NCI-H2196 treated with DMSO at 0.1 percent for 48 hours (cell line): ENCODE measurements around the gene FGF19.
A peak's percentile ranks its signal among the peaks of the same experiment; 100 is the strongest.

Experiments used
- DNase-seq: peaks from one replicate; lab custom pipeline; 2025; ENCODE audit not compliant: unreplicated experiment; lab: John Stamatoyannopoulos, UW

Gene FGF19

DNA sequence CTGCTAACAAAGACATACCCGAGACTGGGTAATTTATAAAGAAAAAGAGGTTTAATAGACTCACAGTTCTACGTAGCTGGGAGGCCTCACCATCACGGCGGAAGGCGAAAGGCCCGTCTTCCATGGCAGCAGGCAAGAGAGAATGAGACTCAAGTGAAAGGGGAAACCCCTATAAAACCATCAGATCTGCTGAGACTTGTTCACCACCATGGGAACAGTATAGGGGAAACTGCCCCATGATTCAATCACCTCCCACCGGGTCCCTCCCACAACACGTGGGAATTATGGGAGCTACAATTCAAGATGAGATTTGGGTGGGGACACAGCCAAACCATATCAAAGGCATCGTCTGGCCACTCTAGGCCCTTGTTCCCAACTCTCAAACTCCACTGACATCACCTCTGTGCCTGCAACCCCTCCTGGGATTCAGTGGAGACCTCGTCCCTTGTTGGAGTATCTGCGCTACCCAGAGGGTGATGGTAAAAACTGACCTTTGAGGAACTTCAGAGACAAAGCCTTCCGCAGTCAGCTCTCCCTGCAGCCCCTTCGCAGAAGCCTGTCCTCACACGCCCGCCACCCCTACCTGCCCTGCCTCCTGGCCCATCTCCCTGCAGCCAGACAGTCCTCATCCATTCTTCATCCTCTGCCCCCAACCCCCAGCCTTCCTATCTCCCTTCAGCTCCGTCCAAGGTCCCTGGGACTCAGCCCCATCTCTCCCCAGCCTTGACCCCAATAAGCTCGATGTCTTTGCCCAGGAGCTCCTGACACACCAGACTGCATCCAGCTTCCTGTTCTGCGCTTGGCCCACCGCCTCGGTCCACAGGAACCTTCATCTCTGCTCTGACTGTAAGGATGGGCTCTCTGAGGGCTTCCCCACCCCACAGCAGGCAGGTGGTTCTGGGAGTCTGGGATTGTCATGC lies 47.0 kb downstream of the FGF19 start:
- no peak for DNase-seq

DNA sequence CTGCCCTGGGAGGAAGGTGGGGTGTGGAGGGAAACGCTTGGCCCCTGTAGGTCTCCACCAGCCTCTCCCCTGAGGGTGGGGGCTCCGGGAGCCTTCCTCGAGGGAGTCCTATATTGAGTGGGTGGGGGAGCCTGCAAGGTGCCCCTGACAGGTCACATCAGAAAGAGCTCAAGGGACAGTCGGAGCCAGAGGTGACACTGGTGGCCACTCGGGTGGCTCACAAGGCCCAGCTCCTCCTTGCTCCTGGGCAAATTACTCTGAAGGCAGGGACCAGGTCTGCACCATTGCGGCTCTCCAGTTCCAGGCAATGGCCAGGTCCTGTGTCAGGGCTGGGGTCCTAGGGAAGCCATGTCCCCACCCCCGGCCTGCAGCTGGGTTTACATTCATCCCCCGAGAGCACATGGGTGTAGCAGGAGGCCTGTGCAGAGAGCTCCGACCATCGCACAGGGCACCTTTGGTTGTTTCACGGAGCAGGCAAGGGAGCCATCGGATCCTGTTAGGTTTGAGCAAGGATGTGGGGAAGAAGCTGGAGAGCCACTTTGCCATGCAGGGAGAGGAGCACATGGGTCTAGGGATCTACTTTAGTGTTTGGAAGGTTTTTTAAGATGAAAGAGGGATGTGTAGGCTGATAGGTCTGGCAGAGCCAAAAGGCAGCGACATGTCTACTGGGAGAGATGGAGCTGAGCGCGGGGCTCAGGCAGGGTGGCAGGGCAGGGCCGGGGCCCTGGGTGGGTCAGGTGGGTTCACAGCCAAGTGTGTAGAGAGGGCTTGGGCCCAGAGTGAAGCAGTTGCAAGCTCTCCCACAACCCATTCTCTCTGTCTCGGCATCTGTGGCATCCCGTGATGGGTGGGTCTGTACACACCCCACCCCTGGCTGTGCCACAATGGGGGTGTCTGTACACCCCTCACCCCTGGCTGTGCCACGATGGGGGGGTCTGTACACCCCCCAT lies 48.1 kb downstream of the FGF19 start:
- no peak for DNase-seq

DNA sequence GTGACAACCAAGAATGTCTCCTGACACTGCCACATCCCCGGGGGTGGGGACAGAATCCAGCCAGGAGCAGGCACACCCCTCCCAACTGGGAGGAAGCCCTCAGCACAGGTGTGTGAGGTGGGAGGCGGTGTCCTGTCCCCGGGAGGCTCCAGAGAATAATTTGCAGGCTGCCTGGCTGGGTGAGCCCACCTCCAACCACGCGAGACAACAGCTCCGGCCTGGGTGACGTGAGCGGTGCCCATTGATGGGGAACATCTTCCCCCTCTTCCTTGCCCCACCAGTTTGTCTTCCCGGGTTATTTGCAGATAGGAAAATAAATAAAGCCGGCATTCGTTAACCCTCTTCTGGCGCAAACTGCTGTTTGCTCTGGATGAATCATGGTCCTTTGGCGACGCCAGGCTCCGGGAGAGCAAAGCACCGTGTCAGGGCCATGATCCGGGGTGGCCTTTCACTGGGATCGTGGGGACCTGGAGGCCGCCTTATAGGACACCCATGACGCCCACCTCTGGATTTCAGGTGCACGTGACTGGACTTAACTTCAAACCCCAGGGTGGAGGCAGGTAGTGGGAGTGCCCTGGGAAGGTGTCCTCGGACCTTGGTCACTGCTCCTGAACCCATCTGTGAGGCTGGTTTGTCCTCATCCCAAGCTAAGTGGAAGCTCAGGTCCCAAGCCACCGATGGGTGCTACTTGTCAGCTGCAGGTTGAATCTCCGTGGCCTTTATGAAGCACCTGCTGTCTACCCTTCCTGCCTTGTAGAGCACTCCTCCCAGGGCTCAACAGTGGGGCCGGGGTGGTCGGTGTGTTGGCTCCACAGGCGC lies 49.0 kb downstream of the FGF19 start:
- peak; percentile 15 for DNase-seq

DNA sequence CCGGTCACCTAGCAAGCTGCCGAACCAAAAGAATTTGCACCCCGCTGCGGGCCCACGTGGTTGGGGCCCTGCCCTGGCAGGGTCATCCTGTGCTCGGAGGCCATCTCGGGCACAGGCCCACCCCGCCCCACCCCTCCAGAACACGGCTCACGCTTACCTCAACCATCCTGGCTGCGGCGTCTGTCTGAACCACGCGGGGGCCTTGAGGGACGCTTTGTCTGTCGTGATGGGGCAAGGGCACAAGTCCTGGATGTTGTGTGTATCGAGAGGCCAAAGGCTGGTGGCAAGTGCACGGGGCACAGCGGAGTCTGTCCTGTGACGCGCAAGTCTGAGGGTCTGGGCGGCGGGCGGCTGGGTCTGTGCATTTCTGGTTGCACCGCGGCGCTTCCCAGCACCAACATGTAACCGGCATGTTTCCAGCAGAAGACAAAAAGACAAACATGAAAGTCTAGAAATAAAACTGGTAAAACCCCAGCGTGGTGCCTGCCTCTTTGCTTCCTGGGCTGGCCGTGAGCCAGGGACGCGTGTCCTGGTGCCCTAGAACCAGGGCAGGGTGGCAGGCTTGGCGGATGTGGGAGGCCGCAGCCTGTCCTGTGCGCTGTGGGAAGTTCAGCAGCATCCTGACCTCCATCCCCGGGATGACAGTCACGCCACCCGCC lies 49.7 kb downstream of the FGF19 start:
- no peak for DNase-seq

DNA sequence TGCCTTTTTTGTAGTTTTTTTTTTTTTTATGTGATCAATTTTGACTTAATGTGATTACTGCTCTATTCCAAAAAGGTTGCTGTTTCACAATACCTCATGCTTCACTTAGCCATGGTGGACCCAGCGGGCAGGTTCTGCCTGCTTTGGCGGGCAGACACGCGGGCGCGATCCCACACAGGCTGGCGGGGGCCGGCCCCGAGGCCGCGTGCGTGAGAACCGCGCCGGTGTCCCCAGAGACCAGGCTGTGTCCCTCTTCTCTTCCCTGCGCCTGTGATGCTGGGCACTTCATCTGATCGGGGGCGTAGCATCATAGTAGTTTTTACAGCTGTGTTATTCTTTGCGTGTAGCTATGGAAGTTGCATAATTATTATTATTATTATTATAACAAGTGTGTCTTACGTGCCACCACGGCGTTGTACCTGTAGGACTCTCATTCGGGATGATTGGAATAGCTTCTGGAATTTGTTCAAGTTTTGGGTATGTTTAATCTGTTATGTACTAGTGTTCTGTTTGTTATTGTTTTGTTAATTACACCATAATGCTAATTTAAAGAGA lies 50.3 kb downstream of the FGF19 start:
- DNase-seq = no peak

DNA sequence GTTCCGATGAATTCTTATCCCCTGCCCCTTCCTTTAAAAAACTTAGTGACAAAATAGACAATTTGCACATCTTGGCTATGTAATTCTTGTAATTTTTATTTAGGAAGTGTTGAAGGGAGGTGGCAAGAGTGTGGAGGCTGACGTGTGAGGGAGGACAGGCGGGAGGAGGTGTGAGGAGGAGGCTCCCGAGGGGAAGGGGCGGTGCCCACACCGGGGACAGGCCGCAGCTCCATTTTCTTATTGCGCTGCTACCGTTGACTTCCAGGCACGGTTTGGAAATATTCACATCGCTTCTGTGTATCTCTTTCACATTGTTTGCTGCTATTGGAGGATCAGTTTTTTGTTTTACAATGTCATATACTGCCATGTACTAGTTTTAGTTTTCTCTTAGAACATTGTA lies 50.8 kb downstream of the FGF19 start:
- no peak for DNase-seq

DNA sequence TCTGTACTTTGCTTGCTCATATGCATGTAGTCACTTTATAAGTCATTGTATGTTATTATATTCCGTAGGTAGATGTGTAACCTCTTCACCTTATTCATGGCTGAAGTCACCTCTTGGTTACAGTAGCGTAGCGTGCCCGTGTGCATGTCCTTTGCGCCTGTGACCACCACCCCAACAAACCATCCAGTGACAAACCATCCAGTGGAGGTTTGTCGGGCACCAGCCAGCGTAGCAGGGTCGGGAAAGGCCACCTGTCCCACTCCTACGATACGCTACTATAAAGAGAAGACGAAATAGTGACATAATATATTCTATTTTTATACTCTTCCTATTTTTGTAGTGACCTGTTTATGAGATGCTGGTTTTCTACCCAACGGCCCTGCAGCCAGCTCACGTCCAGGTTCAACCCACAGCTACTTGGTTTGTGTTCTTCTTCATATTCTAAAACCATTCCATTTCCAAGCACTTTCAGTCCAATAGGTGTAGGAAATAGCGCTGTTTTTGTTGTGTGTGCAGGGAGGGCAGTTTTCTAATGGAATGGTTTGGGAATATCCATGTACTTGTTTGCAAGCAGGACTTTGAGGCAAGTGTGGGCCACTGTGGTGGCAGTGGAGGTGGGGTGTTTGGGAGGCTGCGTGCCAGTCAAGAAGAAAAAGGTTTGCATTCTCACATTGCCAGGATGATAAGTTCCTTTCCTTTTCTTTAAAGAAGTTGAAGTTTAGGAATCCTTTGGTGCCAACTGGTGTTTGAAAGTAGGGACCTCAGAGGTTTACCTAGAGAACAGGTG lies 51.8 kb downstream of the FGF19 start:
- DNase-seq = no peak

DNA sequence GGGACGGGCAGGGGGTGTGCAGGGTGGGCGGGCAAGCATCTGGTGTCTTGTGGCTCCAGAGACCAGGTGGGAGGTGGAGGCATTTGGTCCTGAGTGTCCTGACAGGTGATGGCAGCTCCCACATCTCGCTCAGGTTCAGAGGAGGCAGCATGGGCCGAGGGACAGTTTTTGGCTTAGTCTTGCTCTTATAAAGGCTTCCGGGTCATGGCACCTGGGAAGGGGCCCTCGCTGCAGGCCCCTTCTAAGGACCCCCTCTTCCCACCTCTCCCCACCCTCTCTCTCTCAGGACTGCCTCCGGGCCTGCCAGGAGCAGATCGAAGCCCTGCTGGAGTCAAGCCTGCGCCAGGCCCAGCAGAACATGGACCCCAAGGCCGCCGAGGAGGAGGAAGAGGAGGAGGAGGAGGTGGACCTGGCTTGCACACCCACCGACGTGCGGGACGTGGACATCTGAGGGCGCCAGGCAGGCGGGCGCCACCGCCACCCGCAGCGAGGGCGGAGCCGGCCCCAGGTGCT lies 52.9 kb downstream of the FGF19 start:
- no peak for DNase-seq

DNA sequence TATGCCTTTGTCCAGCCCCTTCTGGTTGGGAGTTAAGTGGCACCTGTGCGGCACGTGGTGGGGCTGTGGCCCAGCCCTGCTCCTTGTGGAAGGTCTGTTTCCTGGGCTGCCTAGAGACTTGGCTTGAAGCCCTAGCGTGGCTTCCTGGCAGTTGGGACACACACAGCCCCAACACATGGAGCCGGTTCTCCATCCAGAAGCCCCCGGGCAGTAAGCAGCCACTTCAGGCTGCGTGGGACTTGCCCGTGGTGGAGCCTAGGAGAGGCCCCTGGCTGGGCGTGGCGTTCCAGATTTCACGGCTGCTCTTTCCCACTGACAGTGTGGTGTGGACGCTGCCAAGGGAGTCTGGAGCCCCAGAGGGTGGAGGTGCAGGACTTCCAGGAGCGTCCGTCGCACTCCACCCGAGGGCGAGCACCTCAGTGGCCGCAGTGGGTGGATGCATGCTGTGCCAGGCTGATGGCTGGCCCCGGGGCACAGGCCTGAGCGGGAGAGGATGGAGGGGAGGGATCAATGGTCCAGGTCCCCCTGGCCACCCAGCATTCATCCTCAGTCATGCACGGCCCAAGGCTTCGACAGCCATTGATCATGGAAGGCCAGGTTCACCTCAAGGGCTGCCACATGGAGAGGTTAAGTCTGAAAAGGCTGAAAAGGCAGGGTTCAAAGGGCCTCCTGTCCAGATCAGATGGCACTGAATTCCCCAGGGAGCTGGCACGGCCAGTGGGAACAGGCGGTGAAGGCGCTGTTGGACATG lies 53.6 kb downstream of the FGF19 start:
- no peak for DNase-seq

DNA sequence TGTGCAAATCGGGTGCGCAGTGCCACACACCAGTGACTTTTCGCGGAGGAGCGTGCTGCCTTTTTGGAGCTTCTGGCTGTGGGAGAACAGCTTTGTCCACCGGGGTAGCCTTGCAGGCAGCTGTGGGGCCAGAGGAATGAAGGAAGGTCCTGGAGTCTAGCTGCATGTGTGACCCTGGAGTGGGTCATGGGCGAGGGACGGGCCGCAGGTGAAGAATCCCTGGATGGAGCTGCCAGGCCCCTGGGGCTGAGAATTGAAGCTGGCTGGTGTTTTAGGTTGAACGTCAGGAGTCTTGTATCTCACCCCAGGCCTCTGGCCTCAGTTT lies 54.3 kb downstream of the FGF19 start:
- no peak for DNase-seq

DNA sequence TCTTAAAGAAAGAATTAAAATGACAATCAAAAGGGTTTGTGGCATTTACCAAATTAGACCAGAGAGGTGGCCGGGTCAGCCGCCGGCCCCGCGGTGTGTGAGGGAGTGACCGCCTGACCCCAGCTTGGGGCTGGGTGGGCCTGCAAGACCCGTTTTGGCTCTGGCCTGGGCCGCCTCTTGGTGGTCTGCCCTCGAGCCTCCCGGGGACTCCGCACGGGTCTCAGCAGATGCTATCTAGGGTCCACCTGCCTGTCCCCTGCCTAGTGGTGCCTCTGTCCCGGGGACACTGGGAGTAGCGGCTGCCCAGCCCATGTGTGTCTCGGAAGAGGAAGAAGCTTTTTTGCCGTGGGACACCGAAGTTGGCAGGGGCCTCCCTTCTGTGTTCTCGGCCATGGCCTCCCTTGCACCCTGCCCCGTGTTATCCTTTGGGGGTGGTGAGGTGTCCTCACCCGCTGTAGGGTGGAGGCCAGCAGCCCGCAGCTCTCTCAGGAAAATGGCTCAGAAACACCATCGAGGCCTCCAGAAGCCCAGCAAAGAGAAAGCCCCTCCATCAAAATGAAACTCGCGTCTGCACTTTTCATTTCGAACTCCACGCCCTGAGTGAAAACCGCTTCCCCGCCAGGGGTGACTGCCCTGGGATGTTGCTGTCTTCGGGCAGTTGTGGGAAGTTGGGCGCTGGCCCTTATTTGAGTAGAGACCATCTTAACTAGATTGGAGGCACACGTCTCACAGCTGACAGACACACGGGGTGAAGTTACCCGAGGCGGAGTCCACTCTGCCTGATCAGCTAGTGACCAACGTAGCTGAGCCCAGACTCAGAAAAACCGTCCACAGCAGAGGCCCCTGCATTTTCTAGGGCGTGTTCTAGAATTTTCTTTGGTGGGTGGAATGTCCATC lies 54.9 kb downstream of the FGF19 start:
- no peak for DNase-seq
